Common myeloid progenitor, CD34-positive (primary cell): ENCODE measurements around the gene CCDC180.
"Not testable (repeated sequence)": the region's sequence is repeated elsewhere in the genome, so short reads cannot be mapped to it uniquely, and the experiment has no call there.

Source experiments
- CTCF ChIA-PET: fragments of 350-600 bp; sonication (Branson Sonifier 250); formaldehyde crosslinking; loops from one replicate; lab custom pipeline; 2021; ENCODE audit warnings: antibody characterized with exemption; lab: Charles Lee
- POLR2A ChIA-PET: fragments of 350-600 bp; sonication (Branson Sonifier 250); formaldehyde crosslinking; loops from one replicate; lab custom pipeline; 2021; ENCODE audit warnings: antibody characterized with exemption; lab: Charles Lee
- DNase-seq, 3 donors: peaks; one replicate each; pipeline versions ENCODE4 v3.0.0 to v3.0.0-alpha.2; 2013
- H3K27ac ChIP-seq, 2 experiments: 1 replicate in 1 of 2; 2 replicates in 1 of 2; pipeline ENCODE4 v1.7.0; 2013; ENCODE audit warnings: inconsistent platforms in 2 of 2, low read length in 2 of 2, mild to moderate bottlenecking in 2 of 2, low read depth in 1 of 2, moderate library complexity in 1 of 2; ENCODE audit not compliant: severe bottlenecking in 2 of 2, insufficient read depth in 1 of 2, poor library complexity in 1 of 2
- H3K27me3 ChIP-seq, 5 experiments: replicated peaks in 2 of 5; 1 replicate in 3 of 5; 2 replicates in 2 of 5; pipeline versions ENCODE4 v1.6.1 to v1.7.0; 2013; ENCODE audit warnings: low read length in 4 of 5, mild to moderate bottlenecking in 2 of 5, moderate library complexity in 2 of 5, inconsistent platforms in 1 of 5; ENCODE audit not compliant: insufficient read depth in 5 of 5, control insufficient read depth in 4 of 5
- H3K36me3 ChIP-seq, 4 experiments: 1 replicate in 2 of 4; 2 replicates in 2 of 4; pipeline versions ENCODE4 v1.6.1 to v1.7.0; 2013; ENCODE audit warnings: low read length in 3 of 4, control low read depth in 1 of 4, mild to moderate bottlenecking in 1 of 4; ENCODE audit not compliant: control insufficient read depth in 4 of 4, insufficient read depth in 4 of 4
- H3K4me1 ChIP-seq, 4 experiments: 1 replicate in 3 of 4; 2 replicates in 1 of 4; pipeline versions ENCODE4 v1.6.1 to v1.7.1; 2013; ENCODE audit warnings: low read length in 3 of 4, mild to moderate bottlenecking in 3 of 4, control low read depth in 1 of 4, inconsistent platforms in 1 of 4, moderate library complexity in 1 of 4; ENCODE audit not compliant: control insufficient read depth in 4 of 4, insufficient read depth in 4 of 4; ENCODE audit errors: control extremely low read depth in 1 of 4
- H3K4me3 ChIP-seq, 7 experiments: 1 replicate in 4 of 7; 2 replicates in 3 of 7; pipeline versions ENCODE4 v1.5.1 to v1.7.0; 2013; ENCODE audit warnings: mild to moderate bottlenecking in 7 of 7, low read length in 6 of 7, moderate library complexity in 6 of 7, inconsistent platforms in 2 of 7, low read depth in 2 of 7, control low read depth in 1 of 7; ENCODE audit not compliant: insufficient read depth in 4 of 7, control insufficient read depth in 1 of 7; ENCODE audit errors: extremely low read depth in 1 of 7
- H3K9me3 ChIP-seq, 5 experiments: 1 replicate in 4 of 5; 2 replicates in 1 of 5; pipeline versions ENCODE4 v1.6.1 to v1.7.1; 2013; ENCODE audit warnings: low read length in 4 of 5, mild to moderate bottlenecking in 2 of 5, inconsistent platforms in 1 of 5, low read depth in 1 of 5, moderate library complexity in 1 of 5; ENCODE audit not compliant: control insufficient read depth in 4 of 5, insufficient read depth in 2 of 5; ENCODE audit errors: control extremely low read depth in 1 of 5
- WGBS: methylation state at CpG from one replicate; pipeline ENCODE4 v1.1.5; 2013; ENCODE audit not compliant: insufficient coverage; 5-methylcytosine and 5-hydroxymethylcytosine counted together

Gene CCDC180

DNA sequence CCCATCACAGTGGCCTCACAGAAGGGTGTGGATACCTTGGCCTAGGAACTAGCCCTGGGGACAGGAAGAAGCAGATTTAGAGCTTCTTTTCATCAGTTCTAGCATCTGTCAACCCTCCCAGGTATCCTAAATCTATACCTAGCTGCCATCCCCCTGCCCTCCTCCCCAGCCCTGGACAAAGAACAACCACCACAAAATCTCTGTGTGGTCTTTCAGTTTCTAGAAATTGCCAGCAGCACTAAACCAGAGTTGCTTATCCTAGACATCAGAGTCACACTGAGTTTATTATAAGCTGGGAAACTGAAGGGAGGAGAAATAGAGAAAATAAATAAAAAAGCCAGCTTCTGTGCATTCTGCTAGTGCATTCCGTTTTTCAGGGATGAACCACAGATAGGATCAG is 14.6 kb downstream of the CCDC180 start:
- ChIA-PET CTCF (interaction anchor here (1.2 kb wide), 1 partner anchor 9 kb away, joined by 3 read pairs; no protein-coding TSS in a partner anchor), POLR2A (no interaction called here)
- Histone ChIP-seq H3K9me3 (peaks cover 0 to 20% (median 7%) of the 10 kb centered on the region in 5 experiments), H3K27me3 (no peaks in the 10 kb centered on the region), H3K36me3 (peaks cover 0 to 85% (median 42%) of the 10 kb centered on the region in 4 experiments), H3K4me1 (peaks cover 0 to 3% (median 0%) of the 10 kb centered on the region in 4 experiments), H3K4me3 (no peak overlapping the region), H3K27ac (no peak overlapping the region)
- no peak for DNase-seq
- 100% methylated on average over 1 of the region's 1 CpG for WGBS

DNA sequence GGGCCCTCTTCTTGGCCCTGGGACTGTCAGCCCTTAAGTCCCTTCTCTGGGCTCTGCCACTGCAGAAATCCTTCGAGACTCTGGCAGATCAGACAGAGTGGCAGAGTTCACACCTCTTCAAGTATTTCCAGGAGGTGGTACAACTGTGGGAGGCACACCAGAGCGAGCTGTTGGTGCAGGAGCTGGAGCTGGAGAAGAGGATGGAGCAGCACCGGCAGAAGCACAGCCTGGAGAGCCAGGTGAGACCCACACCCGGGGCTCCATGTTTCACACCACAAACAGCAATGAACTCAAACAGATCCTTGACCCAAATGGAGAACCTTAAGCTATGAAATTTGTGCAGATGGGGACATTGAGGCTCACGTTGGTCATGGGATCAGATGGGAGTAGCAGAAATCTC is 17.5 kb downstream of the CCDC180 start:
- H3K4me1 ChIP-seq: no peaks in the 10 kb centered on the region
- no peak for DNase-seq
- 100% methylated on average over 5 of the region's 5 CpGs for WGBS
- CTCF ChIA-PET: no interaction called here
- POLR2A ChIA-PET: no interaction called here
- peaks cover 0 to 12% (median 6%) of the 10 kb centered on the region in 5 experiments for H3K9me3 ChIP-seq
- H3K4me3 ChIP-seq: no peak overlapping the region
- no peak overlapping the region for H3K27ac ChIP-seq
- peaks cover 0 to 81% (median 36%) of the 10 kb centered on the region in 4 experiments for H3K36me3 ChIP-seq
- H3K27me3 ChIP-seq: no peaks in the 10 kb centered on the region

GRCh38 chr9:97327562-97327961 is 20.1 kb downstream of the CCDC180 start:
- no peaks in the 10 kb centered on the region for H3K27me3 ChIP-seq
- peaks cover 0 to 20% (median 6%) of the 10 kb centered on the region in 5 experiments for H3K9me3 ChIP-seq
- no peaks in the 10 kb centered on the region for H3K4me1 ChIP-seq
- 83% methylated on average over 6 of the region's 6 CpGs for WGBS
- H3K4me3 ChIP-seq: no peak overlapping the region
- DNase-seq: no peak
- H3K27ac ChIP-seq: no peak overlapping the region
- H3K36me3 ChIP-seq: peaks cover 0 to 74% (median 26%) of the 10 kb centered on the region in 4 experiments
- POLR2A ChIA-PET: no interaction called here
- CTCF ChIA-PET: no interaction called here

DNA sequence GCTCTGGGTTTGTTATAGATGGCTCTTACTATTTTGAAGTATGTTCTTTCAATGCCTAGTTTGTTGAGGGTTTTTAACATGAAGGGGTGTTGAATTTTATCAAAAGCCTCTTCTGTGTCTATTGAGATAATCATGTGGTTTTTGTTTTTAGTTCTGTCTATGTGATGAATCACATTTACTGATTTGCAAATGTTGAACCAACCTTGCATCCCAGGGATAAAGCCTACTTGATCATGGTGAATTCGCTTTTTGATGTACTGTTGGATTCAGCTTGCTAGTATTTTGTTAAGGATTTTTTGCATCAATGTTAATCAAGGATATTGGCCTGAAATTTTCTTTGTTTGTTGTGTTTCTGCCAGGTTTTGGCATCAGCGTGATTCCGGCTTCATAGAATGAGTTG is 25.5 kb downstream of the CCDC180 start:
- 100% methylated on average over 3 of the region's 3 CpGs for WGBS
- H3K9me3 ChIP-seq: peaks cover 0 to 34% (median 9%) of the 10 kb centered on the region in 5 experiments
- no peak for DNase-seq
- H3K4me3 ChIP-seq: no peak overlapping the region
- H3K27me3 ChIP-seq: no peaks in the 10 kb centered on the region
- ChIA-PET POLR2A (no interaction called here), CTCF (interaction anchor here (0.7 kb wide), 1 partner anchor 29 kb away, joined by 5 read pairs; no protein-coding TSS in a partner anchor)
- peaks cover 0 to 45% (median 12%) of the 10 kb centered on the region in 4 experiments for H3K36me3 ChIP-seq
- no peaks in the 10 kb centered on the region for H3K4me1 ChIP-seq
- no peak overlapping the region for H3K27ac ChIP-seq

DNA sequence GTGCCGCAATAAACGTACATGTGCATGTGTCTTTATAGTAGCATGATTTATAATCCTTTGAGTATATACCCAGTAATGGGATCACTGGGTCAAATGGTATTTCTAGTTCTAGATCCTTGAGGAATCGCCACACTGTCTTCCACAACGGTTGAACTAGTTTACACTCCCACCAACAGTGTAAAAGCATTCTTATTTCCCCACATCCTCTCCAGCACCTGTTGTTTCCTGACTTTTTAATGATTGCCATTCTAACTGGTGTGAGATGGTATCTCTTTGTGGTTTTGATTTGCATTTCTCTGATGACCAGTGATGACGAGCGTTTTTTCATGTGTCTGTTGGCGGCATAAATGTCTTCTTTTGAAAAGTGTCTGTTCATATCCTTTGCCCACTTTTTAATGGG is 28.2 kb downstream of the CCDC180 start:
- H3K9me3 ChIP-seq: peaks cover 0 to 26% (median 0%) of the 10 kb centered on the region in 5 experiments
- H3K27ac ChIP-seq, H3K4me3 ChIP-seq, H3K4me1 ChIP-seq, POLR2A ChIA-PET, DNase-seq, H3K27me3 ChIP-seq, CTCF ChIA-PET: not testable (repeated sequence)
- no CpG with 5 or more reads among the region's 7 CpGs for WGBS
- H3K36me3 ChIP-seq: peaks cover 0 to 29% (median 4%) of the 10 kb centered on the region in 4 experiments

DNA sequence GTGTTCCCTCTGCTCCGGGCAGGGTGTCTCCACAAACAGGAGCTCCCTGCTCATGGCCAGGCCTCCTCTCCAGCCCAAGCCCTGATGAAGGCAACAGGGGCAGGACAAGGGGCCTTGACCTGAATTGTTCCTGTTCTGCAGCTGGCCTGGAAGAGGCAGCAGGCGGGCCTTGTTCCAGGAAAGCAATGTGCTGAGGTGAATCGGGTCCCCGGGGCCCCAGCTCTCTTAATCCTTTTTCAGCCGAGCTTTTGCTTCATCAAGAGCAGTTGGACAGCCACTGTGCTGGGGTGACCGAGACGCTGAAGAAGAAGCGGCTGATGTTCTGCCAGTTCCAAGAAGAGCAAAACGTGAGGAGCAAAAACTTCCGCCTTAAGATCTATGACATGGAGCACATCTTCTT is 41.4 kb downstream of the CCDC180 start:
- peaks cover 0 to 3% (median 0%) of the 10 kb centered on the region in 5 experiments for H3K9me3 ChIP-seq
- WGBS: 96% methylated on average over 10 of the region's 10 CpGs
- H3K4me1 ChIP-seq: no peaks in the 10 kb centered on the region
- no peak overlapping the region for H3K27ac ChIP-seq
- CTCF ChIA-PET: no interaction called here
- H3K36me3 ChIP-seq: peaks cover 0 to 24% (median 4%) of the 10 kb centered on the region in 4 experiments
- DNase-seq: no peak
- H3K4me3 ChIP-seq: no peak overlapping the region
- POLR2A ChIA-PET: no interaction called here
- H3K27me3 ChIP-seq: no peaks in the 10 kb centered on the region

- Histone ChIP-seq H3K36me3 (peaks cover 0 to 19% (median 3%) of the 10 kb centered on the region in 4 experiments), H3K9me3 (no peaks in the 10 kb centered on the region), H3K4me3 (no peak overlapping the region), H3K27ac (no peak overlapping the region), H3K27me3 (no peaks in the 10 kb centered on the region), H3K4me1 (no peaks in the 10 kb centered on the region)
- ChIA-PET CTCF (no interaction called here), POLR2A (no interaction called here)
- 100% methylated on average over 1 of the region's 1 CpG for WGBS
- no peak for DNase-seq
Measured at GRCh38 chr9:97349400-97349799, 41.9 kb downstream of the CCDC180 start.
